Activated CD4-positive, alpha-beta T cell treated with anti-CD3 and anti-CD28 coated beads for 1 hour (primary cell): ENCODE data around the gene RNF126.
"Not testable (repeated sequence)": the region's sequence is repeated elsewhere in the genome, so short reads cannot be mapped to it uniquely, and the experiment has no call there.

Experiments
- DNase-seq: peaks from one replicate; pipeline ENCODE4 v3.0.0-alpha.2; 2020

Gene RNF126

DNA sequence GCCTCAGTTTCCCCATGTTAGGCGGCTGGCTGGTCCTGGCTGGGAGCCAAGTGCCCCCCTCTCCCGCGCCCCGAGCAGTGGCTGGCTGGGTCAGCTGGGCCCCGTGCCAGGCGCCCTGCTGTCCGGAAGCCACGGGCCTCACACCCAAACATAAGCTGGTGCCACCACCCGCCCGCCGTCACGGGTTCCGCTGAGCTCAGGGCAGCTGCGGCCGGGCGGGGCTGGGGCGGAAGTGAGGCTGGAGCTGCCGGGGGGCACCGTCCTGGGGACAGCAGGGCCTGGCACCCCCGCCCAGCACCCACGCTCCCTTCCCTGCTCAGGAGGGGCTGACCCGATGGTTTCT, 54.0 kb downstream of the RNF126 start:
- DNase-seq: no peak

DNA sequence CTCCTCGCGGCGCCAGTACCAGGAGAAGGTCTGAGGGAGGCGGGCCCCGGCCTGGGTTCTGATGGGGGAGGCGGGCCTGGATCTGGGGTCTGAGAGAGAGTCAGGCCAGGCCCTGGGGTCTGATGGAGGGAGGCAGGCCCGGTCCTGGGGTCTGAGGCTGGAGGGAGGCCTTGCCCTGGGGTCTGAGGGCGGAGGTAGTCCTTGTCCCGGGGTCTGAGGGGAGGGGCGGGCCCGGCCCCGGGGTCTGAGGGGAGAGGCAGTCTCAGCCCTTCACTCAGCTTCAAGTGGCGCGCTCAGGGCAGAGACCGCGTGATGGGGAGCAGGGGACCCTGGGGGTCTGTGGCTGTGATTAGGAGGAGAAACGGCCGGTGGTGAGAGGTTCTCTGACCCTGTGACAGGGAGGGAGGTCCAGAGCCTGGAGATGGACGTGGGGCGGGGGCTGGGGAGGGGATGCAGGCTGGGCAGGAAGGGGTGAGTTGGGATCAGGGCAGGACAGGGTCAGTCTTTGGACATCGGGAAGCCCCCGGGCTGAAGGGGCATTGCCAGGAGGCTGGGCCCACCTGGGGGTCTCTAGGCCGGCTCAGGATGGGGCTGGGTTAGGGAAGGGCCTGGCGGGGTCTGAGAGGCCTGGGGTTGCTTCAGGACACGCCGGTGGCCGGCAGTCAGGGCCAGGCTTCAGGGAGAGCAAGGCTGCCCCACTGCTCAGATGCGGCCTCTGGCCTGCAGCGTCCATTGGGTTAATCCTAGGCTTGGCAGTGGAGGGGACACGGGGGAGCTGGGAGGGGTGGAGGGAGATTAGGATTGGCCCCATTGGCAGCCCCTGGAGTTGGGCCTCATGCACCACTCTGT, 54.6 kb downstream of the RNF126 start:
- no peak for DNase-seq

DNA sequence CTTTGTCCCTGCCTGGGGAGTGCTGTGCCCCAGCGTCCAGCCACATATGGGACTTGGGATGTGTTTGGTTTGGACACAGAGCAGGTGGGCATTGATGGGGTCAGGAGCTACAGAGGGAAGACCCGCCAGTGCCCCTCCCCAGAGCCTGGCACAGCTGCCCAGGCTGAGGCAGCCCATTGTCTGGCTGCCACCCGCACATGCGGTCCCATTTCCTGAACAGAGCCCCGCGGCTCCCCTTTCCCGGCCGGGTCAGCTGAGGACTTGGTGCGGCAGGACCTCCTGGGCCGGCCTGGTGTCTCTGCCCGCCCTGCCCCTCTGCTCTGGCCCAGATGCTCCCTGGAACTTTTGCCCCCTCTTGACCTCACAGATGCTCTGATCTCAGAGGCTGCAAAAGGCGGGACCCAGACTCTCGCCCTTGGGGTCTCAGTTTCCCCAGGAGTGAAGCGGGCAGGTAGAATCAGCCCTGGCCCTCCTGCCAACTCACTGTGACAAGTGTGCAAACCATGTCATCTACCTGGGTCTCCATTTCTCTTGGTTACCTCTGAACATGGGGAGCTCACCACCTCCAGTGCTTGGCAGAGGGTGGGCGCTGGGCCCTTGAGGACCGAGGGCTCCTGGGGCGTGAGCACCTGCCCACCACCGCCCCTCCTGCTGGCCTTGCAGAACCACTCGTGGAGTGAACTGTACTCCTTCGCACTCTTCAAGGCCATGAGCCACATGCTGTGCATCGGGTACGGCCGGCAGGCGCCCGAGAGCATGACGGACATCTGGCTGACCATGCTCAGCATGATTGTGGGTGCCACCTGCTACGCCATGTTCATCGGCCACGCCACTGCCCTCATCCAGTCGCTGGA, 55.5 kb downstream of the RNF126 start:
- no peak for DNase-seq

DNA sequence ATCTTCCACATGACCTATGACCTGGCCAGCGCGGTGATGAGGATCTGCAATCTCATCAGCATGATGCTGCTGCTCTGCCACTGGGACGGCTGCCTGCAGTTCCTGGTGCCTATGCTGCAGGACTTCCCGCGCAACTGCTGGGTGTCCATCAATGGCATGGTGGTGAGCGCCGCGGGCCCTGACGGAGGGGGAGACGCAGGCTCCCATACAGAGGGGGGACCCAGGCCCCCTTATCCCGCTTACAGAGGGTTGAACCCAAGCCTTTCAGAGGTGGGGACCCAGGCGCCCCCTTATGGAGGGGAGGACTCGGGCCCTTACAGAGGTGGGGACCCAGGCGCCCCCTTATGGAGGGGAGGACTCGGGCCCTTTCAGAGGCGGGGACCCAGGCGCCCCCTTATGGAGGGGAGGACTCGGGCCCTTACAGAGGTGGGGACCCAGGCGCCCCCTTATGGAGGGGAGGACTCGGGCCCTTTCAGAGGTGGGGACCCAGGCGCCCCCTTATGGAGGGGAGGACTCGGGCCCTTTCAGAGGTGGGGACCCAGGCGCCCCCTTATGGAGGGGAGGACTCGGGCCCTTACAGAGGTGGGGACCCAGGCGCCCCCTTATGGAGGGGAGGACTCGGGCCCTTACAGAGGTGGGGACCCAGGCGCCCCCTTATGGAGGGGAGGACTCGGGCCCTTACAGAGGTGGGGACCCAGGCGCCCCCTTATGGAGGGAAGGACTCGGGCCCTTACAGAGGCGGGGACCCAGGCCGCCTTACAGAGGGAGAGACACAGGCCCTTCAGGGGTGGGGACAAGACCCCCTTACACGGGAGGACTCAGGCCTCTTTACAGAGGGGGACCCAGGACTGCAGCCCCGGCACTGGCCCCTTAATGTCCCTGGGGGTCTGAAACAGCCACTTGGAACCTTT, 57.7 kb downstream of the RNF126 start:
- DNase-seq: not testable (repeated sequence)

DNA sequence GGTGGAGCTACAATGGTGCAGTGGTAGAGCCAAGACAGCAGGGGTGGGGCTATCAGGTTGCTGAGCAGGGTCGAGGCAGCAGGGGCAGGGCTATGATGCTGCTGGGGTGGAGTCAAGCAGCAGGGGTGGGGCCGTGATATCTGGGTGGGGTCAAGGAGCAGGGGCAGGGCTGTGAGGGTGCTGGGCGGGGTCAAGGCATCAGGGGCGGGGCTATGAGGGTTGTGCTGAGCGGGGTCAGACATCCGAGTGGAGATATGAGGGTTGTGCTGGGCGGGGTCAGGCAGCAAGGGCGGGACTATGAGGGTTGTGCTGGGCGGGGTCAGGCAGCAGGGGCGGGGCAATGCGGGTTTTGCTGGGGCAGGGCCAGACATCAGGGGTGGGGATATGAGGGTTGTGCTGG, 58.7 kb downstream of the RNF126 start:
- no peak for DNase-seq

DNA sequence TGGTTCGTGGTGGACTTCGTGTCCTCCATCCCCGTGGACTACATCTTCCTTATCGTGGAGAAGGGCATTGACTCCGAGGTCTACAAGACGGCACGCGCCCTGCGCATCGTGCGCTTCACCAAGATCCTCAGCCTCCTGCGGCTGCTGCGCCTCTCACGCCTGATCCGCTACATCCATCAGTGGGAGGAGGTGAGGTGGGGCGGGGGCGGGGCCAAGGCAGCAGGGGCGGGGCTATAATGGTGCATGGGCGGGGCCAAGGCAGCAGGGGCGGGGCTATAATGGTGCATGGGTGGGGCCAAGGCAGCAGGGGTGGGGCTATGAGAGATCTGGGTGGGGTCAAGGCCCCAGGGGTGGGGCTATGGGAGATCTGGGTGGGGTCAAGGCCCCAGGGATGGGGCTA, 59.2 kb downstream of the RNF126 start:
- DNase-seq: not testable (repeated sequence)

DNA sequence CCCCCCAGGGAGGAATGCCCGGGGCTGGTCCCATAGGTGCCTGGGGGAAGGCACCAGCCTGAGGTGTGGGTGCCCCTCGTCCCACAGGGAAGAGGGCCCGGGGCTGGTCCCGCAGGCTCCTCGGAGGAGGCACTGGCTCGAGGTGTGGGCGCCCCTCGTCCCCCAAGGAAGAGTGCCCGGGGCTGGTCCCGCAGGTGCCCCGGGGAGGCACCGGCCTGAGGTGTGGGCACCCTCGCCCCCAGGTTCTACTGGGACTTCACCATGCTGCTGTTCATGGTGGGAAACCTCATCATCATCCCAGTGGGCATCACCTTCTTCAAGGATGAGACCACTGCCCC, 59.7 kb downstream of the RNF126 start:
- DNase-seq: not testable (repeated sequence)

DNA sequence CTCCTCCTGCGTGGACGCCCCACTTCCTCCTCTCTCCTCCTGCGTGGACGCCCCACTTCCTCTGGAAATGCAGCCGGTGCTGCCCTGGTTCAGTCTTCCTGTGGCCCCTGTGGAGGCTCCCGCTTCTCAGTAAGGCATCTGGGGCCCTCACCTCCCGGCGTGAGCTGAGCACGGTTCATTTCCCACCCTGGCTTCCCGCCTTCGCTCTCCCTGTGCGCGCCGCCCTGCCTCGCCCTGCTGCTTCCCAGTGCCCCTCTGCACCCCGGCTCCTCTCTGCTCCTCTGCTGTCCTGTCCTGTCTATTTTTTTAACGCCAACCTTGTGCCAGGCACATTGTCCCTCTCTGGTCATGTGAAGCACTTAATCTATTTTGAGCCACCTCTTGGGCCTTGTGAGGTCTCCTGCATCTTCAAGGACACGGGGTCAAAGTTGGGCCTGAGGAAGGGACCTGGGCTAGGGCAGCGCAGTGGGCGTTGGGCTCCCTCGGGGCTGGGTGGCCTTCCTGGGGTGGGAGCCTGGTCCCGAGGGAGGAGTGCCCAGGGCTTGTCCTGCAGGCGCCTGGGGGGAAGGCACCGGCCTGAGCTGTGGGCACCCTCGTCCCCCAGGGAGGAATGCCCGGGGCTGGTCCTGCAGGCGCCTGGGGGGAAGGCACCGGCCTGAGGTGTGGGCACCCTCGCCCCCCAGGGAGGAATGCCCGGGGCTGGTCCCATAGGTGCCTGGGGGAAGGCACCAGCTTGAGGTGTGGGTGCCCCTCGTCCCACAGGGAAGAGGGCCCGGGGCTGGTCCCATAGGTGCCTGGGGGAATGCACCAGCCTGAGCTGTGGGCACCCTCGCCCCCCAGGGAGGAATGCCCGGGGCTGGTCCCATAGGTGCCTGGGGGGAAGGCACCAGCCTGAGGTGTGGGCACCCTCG, 60.4 kb downstream of the RNF126 start:
- no peak for DNase-seq

DNA sequence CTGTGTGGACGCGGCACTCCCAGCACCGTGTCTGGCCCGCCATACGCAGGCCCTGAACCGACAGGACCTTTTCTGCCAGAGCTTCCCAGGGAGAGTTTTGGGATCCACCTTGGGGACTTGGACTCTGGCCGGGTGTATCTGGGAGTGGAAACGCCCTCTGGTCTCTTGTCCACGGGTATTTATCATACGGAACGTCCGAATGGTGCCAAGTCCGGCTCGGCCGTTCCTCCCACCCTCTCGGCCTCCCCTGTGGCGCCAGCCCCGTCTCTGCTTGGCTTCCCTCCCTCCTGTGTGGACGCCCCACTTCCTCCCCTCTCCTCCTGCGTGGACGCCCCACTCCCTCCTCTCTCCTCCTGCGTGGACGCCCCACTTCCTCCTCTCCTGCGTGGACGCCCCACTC, 61.2 kb downstream of the RNF126 start:
- DNase-seq: no peak

DNA sequence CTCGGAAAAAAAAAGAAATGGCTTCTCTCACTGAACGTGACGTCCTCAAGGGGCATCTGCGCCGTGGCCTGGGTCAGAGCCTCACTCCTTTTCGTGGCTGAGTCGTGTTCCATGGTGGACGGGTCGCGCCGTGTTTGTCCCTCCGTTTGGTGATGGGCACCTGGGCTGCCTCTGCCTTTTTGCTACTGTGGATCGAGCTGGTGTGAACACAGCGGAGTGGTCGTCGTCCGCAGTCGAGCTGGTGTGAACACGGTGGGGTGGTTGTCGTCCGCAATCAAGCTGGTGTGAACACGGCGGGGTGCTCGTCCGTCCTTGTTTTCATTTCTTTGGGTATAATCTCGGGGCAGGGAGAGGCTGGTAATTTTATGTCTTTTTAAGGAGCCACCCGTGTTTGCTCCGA, 61.7 kb downstream of the RNF126 start:
- no peak for DNase-seq
